Umbilical cord (tissue), 2 donors: Measurements from ENCODE around the gene TUBE1. TPM values are rescaled to one million over a fixed set of nuclear protein-coding genes. Genes with fewer than 3 reads are reported as not detected.
"Not testable (repeated sequence)": the region's sequence is repeated elsewhere in the genome, so short reads cannot be mapped to it uniquely, and the experiment has no call there.

Source experiments
- DNase-seq: peaks from one replicate; pipeline ENCODE4 v3.0.0-alpha.2; 2015; ENCODE audit warnings: low spot score
- total RNA-seq: library from RNA; depleted of rRNA; stranded (reverse); fragments of >200 nt; gene quantifications from one replicate; pipeline ENCODE4 v1.2.3, GENCODE V29; 2014; ENCODE audit warnings: low replicate concordance; ENCODE audit not compliant: insufficient read depth

The TUBE1 gene, protein sequence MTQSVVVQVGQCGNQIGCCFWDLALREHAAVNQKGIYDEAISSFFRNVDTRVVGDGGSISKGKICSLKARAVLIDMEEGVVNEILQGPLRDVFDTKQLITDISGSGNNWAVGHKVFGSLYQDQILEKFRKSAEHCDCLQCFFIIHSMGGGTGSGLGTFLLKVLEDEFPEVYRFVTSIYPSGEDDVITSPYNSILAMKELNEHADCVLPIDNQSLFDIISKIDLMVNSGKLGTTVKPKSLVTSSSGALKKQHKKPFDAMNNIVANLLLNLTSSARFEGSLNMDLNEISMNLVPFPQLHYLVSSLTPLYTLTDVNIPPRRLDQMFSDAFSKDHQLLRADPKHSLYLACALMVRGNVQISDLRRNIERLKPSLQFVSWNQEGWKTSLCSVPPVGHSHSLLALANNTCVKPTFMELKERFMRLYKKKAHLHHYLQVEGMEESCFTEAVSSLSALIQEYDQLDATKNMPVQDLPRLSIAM
- 83.3 TPM for total RNA-seq

DNA sequence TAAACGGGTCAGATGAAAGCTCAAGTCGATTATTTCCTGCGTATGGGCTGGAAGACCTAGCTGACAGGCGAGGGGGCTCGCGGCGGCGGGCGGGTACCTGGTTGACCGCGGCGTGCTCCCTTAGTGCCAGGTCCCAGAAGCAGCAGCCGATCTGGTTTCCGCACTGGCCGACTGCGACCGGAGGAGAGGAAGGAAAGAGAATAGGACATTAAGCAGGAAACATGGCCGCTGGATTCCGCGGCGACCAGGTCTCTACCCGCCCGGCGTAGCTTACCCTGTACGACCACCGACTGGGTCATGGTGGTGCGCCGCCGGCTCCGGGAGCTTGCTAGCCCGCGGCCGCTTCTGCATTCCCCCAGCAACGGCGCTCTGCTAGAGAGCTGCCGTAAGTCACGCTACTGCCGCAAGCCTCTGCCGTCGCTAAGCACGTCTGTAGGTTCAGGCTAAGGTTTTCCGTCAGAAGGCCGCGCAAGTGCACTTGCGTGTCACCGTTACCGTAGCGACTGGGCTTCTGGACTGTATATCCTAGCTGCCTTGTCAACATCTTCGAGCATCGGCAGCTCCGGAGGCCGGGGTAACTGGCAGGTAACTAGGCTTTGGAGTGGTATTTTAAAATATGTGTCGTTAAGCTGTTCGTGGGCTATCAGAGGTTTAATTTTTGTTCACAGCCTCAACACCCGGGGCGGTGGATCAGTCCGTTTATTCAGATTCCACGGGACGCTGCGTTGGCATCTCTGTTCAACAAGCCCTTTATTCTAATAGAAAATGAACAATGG is at the start of gene TUBE1, which contains the start of gene FAM229B:
Gene TUBE1 (minus strand): TSS at position 347 of the 776 bp plus-strand sequence. CDS start 48 bp downstream, at position 299.
Gene FAM229B (plus strand): TSS at position 456 of the 776 bp plus-strand sequence. CDS start 11,693 bp downstream, outside the sequence.
- peak; percentile 99 for DNase-seq

DNA sequence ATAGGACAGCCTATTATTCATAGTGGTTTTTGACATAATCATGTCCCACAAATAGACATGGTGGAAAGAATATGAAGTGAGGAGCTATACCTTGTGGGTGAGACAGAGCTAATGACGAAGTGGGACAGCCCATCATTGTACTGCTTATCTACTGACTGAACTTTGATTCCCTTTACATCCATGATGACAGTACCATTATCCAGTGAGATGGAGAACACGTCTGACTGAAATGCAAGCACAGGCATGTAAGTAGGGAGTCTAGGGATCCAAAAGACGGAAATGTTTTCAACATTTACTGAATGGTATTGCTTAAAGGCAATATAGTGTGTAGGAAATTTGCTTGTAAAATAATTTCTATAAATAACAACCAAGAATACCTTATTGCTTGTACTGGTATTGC is 43.6 kb upstream of the TUBE1 start:
- DNase-seq, result no peak

DNA sequence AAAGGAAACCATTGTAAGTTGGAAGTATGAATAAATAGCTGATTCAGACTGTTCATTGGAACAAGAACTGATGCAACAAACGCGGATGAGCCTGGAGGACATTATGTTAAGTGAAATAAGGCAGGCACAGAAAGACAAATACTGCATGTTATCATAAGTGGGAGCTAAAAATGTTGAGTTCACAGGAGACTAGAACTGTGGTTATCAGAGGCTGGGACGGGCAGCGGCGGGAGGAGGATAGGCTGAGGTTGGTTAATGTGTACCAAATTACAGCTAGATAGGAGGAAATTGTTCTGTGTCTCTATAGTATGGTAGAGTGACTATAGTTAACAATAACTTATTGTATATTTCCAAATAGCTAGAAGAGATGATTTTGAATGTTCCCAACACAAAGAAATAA is 40.9 kb upstream of the TUBE1 start:
- no peak for DNase-seq

DNA sequence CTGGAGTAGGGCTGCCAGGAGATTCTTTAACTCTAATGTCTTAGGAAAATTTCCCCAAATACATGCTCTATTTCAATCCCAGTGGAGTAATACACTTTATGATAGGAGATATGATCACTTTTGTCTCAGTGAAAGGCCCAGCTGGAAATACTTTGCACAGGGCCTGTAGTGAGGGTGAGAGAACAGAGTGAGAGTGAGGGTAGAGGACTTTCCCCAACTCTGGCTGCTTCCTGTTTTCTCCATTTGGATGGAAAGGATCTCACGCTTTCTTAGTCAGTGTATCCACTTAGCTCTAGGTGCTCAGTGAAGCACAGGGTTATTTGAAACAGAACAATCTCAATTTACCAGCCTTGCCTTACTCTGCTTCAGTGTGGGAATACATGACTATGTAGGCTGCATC is 36.7 kb upstream of the TUBE1 start:
- no peak for DNase-seq

DNA sequence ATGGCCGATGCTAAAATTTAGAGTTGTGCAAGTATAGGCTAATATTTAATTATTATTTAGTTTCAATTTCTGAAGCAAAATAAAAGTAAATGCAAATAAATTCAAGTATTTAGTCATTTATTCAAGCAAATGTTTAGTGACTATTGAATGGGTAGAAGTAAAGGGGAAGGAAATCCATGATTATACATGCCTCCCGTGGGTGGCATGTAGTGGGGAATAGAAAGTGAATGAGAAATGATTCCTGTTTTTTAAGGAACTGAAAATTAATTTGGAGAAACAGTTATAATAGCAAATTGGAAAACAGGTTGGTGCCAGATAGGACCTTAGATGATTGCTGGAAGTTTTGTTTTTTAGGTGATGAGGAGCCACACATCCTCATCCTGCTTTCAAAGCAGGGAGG is 35.5 kb upstream of the TUBE1 start:
- DNase-seq, result no peak

DNA sequence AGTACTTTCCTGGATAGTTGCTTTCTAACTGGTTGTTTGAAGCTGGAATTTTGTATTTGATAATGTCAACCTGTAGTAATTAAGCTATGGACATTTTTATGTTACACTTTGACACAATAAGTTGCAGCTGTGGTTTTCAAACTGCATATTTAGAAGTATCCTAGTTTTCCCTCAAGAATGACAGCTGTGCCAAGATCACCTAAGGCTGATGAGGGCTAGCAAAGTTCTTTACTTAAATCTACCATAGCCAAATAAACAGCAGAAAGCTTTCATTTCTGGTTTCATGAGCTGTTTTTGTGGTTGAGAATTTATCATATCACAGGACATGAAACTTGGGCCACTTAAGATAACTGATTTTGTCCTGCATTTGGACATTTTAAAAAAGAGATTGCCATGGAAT is 30.8 kb upstream of the TUBE1 start:
- no peak for DNase-seq

DNA sequence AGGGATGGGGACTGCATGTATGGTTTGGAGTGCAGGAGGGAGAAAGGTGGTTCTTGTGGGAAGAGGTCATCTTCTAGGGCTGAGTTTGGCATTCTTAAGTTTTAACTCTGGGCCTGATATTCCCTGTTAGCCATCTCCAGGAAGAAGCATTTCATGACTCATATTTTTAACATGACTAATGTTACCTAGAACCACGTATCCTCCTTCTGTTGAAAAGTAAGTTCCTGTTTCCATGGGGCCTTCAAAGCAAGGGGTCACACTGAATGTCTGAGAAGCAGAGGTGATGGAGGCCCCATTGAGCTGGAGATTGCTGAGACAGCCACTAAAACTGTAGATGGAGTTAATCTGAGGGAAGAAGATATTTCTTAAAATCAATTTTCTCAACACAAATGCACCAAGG is 30.3 kb upstream of the TUBE1 start:
- DNase-seq, result no peak

DNA sequence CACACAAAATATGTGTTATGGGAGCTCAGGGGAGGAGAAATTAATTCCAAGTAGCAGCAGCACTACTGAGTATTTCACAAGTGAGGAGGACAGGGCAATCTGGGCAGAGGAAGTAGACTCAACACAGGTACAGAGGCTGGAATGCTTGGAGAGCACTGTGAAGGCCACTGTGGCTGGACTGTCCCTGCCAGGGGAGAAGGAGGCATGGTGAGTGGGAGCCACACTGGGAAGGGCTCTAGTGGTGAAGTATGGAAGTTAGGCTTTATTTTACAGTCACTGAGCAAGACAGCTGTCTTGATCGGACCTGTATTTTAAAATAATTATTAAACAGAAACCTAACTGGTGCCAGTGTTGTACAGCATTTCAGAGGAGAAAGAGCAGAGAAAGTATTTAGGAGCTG is 28.9 kb upstream of the TUBE1 start:
- no peak for DNase-seq

DNA sequence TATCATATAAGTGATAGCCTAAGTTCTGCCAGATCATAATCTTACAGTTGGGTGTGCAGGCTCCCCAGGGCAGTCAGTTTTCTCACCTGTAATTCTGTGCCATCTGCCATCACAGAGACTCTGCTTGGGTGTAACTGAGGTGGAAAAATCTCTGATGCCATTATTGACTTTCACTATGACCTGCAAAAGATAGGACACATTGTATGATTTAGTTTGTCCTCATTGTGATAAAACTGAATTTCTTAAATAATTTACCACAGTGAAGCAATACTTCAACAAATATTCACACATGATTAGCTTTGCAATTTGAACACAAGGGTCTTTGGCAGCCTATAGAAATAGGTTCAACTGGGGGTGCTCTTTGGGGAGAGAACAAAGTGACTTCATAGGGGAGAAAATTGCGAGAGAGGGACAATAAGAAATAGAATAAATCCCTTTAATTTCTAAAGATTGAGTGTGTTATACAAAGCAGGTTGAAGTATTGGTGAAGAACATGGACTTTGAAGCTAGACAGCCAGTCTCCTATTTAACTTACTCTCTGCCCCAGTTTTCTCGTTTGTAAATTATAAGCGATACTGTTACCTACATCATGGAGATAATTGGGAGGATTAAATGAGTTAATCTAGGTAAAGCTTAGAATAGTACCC is 27.4 kb upstream of the TUBE1 start:
- no peak for DNase-seq

DNA sequence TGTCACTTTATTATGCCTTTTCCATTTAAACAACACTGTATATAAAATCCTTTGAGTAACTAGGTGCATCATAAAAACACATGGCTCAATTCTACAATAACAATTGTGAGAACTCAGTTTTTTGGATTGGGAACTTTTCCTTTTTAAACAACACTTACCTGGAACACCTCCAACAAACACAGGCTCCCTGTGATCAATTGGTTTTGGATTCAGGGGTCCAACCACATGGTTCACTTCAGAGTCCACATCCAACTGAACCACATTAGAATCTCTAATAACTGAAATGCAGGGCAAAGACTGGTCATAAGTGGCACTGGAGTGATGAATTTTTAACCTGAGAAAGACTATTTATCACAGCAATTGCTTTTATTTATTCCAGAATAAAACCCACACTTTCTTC is 26.6 kb upstream of the TUBE1 start:
- DNase-seq, result no peak

DNA sequence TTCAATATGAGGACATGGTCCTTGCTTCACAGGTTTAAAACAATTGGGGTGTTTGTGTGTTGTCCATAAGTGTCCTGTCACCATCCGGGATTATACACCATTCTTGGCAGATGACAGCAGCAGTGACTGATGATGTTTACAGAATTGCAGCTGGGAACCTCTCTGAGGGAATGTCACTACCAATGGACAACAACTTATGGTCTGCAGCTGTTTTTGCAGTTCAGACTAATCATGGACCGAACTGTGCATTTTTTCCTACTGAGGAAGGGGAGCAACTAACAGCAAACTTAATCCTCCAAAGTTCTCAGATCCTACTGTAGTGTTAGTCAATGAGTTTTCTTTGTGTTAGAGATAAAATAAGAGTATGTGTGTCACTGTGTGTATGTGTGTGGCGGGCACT is 26.1 kb upstream of the TUBE1 start:
- DNase-seq, result no peak

DNA sequence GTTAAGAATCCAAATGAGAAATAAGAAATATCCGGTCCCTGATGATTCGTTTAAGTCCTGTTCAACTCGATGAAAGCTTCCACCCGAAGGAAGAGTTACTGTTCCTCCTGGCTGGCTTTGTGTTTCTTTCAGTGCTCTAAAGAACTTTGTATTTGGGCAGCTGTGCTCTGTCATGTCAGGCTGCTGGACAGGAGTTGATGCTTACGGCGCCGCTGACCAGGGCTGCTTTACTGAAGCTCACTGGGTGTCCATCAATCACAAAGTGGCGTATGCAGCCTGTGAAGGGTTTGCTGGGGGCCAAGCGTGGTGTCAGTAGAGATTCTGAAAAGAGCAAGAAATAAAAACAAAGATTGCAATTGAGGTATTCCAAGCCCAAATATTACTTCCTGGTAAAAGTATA is 22.0 kb upstream of the TUBE1 start:
- no peak for DNase-seq

DNA sequence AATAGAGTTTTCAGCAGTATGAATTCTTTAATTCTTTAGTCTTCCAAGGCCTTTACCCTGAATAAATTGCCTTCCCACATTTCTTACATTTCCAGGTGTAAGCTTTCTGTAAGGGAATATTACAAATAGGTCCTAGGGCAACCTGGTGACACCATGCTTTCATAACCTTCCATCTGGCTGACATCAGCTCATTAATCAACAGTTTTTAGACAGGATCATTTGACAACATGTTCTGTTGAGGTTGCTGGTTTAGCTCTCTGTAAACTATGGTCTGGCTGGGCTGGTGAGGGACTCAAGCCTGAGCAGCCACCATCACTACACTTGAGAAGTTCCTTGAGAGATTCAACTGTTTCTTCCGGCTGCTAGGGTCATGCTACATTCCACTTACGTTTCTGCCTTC is 19.3 kb upstream of the TUBE1 start:
- no peak for DNase-seq

DNA sequence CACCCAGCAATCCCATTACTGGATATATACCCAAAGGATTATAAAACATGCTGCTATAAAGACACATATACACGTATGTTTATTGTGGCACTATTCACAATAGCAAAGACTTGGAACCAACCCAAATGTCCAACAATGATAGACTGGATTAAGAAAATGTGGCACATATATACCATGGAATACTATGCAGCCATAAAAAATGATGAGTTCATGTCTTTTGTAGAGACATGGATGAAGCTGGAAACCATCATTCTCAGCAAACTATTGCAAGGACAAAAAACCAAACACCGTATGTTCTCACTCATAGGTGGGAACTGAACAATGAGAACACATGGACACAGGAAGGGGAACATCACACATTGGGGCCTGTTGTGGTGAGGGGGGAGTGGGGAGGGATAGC is 18.7 kb upstream of the TUBE1 start:
- not testable (repeated sequence) for DNase-seq

DNA sequence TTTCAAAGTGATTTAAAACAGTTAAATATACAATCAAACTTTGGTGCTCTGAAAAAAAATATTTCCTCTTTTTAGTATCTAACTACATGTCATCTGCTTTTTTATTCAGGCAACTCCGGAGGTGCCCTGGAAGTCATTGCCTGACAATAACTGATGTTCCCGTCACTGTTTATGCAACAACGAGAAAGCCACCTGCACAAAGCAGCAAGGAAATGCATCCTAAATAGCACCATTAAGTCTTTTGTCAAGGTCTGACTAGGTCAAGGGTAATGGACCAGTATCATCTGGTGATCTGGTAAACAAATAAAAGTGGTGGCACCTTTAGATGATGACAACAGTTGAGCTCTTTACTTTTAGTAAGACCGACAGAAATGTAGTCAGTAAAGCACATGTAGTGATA is 13.3 kb upstream of the TUBE1 start:
- DNase-seq, result no peak

DNA sequence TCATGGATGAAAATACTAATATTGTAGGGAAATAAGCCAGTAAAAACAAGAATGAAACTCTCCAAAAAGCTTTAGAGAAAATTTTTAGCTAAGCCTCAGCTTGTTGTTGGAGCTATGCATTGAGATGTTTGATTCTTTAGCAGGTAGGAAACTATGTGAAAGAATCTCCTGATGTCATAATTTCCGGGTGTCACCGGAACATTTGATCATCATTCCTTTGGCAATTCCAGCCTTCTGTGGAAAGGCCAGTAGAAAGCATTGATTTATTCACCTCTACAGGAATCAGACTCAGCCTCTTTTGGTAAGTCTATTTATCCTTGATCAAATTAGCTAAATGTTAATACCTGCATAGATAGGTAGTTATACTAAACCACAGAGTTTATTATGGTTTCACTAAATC is 9.6 kb upstream of the TUBE1 start:
- no peak for DNase-seq

DNA sequence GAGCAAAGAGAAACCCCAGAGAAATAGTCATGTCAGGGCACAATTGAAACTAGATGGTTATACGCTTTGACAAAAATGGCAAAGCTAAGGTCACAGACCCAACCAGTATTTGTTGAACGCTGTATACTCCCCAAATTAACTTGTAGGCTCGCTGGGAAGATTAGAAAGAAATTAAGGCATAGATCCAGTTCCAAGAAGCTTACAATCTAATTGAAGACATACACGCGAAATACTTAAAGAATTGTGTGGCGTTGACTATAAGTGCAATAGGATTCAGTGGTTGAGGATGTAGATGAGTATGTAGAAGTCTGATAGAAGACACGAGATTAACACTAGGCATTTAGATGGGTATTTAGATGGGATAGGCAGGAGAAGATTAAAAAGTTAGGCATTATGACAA is 634 bp upstream of the TUBE1 start:
- DNase-seq, result no peak

DNA sequence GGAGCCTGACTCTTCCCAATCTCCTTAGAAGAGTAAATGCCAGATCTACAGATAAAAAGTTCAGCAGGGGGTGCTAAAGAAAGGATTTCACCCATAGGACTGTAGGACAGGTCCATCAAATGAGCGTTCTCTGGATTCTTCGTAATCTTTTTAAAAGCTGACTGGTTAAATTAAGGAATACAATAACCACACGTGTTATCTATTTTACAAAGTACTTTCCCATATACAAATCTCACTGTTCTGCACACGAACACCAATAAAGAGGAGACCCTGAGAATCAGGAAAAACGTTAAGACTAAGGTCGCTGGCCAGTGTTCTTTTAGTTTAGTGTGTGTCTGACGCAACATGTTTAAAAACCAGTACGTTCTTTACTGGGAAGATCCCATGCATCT is 542 bp downstream of the TUBE1 start:
- DNase-seq, result peak; percentile 64

DNA sequence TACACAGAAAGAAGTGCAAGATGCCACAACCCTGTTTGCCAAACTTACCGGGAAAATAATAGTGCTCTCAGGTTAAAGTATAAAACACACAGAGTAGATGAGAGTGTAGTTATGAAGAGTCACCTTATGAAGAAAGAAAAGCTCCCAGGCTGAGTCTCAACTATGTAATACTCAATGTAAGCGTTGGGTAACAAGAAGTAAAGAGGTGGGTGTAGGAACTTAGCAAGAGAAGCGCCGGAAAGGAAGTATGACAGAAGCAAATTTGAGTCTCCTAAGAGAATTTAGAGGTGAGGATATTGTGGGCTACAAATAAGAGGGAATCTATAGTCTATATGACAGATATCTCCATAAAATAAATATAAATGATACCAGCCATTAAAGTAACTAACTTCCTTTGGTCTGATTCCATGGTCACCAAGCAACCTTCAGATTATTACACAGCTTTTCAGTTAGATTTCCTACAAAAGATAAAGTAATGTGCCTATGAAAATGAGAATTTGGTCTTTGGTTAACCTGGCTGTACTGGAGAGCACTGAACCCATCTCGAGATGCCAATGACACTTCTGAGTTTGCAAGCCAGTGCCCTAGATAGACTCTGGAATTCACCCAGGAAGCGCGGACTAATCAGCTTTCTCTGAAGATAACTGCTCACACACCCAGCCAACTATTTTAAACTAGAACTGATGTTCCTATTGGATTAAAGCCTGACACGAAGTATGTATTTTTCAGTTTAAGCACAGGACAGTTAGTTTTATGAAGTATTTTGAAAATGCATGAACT is 1.8 kb downstream of the TUBE1 start:
- no peak for DNase-seq

DNA sequence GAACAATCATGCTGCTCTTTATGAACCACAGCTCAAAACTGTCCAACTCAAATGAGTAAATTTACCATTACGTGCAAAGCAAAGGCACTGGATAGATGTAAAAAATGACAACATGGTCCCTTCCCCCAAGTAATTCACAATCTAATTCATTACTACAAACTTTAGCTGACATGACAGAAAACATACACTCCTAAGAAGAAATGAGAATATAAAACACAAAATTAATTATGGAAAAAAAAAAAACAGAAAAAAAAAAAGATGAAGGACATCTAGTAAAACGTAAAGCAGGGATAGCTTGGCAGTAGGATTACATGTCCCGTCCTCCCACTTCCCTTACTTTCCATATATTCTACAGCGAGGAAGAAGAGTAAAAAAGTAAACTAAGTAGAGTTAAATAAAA is 5.7 kb downstream of the TUBE1 start:
- no peak for DNase-seq

DNA sequence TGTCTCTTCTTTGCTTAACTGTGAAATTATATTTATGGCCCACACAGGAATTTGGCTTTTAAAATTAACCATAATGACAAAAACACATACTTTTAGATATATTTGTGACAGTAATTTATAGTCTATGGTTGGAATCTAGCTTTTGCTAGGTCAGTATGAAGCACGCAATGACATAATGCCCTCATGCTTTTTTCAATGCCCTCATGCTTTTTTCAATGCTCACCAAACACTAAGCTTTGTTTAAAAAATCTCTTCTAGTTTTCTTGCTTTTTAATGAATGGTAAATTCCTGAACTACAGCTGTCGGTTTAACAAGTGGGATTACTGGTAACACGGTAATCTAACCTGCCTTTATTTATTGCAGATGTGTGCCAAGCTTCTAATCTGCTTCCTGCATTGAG is 20.7 kb downstream of the TUBE1 start:
- DNase-seq, result no peak
